ENCODE data around the gene PPFIA1.

- TF ChIP-seq, protein P1, sequence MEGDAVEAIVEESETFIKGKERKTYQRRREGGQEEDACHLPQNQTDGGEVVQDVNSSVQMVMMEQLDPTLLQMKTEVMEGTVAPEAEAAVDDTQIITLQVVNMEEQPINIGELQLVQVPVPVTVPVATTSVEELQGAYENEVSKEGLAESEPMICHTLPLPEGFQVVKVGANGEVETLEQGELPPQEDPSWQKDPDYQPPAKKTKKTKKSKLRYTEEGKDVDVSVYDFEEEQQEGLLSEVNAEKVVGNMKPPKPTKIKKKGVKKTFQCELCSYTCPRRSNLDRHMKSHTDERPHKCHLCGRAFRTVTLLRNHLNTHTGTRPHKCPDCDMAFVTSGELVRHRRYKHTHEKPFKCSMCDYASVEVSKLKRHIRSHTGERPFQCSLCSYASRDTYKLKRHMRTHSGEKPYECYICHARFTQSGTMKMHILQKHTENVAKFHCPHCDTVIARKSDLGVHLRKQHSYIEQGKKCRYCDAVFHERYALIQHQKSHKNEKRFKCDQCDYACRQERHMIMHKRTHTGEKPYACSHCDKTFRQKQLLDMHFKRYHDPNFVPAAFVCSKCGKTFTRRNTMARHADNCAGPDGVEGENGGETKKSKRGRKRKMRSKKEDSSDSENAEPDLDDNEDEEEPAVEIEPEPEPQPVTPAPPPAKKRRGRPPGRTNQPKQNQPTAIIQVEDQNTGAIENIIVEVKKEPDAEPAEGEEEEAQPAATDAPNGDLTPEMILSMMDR (IDR thresholded peaks at IDR 0.05): no peak
- TF ChIP-seq POLR2AphosphoS5 (IDR thresholded peaks at IDR 0.05): no peak
Measured at GRCh38 chr11:70334351-70334995, 64.0 kb downstream of the PPFIA1 start.
